Measurements from ENCODE around the gene MR1. TPM values are rescaled to one million over a fixed set of nuclear protein-coding genes. Genes with fewer than 3 reads are reported as not detected.

The MR1 gene
- total RNA-seq, 2 experiments from 2014 or later = 15.7 to 16.7 TPM

- ATAC-seq (peak; percentile 75), DNase-seq (peak; percentile 69)
- Mint-ChIP-seq H3K4me3 (peak overlapping the region; percentile 56), H3K36me3 (ENCODE audit: low read depth) (peaks cover 8% of the 10 kb centered on the region), H3K27ac (peak overlapping the region; percentile 96), H3K9me3 (peaks cover 2% of the 10 kb centered on the region), H3K4me1 (ENCODE audit: low read depth) (peaks cover 78% of the 10 kb centered on the region), H3K27me3 (no peaks in the 10 kb centered on the region)
- intact Hi-C loops (cut with micrococcal nuclease) = loop anchor here (2.0 kb wide), 2 partner anchors 35 to 41 kb away; no protein-coding TSS in a partner anchor
- TF ChIP-seq, protein P1, sequence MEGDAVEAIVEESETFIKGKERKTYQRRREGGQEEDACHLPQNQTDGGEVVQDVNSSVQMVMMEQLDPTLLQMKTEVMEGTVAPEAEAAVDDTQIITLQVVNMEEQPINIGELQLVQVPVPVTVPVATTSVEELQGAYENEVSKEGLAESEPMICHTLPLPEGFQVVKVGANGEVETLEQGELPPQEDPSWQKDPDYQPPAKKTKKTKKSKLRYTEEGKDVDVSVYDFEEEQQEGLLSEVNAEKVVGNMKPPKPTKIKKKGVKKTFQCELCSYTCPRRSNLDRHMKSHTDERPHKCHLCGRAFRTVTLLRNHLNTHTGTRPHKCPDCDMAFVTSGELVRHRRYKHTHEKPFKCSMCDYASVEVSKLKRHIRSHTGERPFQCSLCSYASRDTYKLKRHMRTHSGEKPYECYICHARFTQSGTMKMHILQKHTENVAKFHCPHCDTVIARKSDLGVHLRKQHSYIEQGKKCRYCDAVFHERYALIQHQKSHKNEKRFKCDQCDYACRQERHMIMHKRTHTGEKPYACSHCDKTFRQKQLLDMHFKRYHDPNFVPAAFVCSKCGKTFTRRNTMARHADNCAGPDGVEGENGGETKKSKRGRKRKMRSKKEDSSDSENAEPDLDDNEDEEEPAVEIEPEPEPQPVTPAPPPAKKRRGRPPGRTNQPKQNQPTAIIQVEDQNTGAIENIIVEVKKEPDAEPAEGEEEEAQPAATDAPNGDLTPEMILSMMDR (IDR thresholded peaks at IDR 0.05) = no peak
- POLR2A ChIA-PET = interaction anchor here (0.6 to 15.6 kb wide), 12 partner anchors 8 to 80 kb away, joined by 3 to 209 read pairs (median 4); partner anchors contain the start of genes IER5 and STX6
- CTCF ChIA-PET = interaction anchor here (0.7 to 5.0 kb wide), 8 partner anchors 9 to 64 kb away, joined by 3 to 33 read pairs (median 4); no protein-coding TSS in a partner anchor
These were observed 65.6 kb downstream of the MR1 start for GRCh38 chr1:181099152-181100014.

DNA sequence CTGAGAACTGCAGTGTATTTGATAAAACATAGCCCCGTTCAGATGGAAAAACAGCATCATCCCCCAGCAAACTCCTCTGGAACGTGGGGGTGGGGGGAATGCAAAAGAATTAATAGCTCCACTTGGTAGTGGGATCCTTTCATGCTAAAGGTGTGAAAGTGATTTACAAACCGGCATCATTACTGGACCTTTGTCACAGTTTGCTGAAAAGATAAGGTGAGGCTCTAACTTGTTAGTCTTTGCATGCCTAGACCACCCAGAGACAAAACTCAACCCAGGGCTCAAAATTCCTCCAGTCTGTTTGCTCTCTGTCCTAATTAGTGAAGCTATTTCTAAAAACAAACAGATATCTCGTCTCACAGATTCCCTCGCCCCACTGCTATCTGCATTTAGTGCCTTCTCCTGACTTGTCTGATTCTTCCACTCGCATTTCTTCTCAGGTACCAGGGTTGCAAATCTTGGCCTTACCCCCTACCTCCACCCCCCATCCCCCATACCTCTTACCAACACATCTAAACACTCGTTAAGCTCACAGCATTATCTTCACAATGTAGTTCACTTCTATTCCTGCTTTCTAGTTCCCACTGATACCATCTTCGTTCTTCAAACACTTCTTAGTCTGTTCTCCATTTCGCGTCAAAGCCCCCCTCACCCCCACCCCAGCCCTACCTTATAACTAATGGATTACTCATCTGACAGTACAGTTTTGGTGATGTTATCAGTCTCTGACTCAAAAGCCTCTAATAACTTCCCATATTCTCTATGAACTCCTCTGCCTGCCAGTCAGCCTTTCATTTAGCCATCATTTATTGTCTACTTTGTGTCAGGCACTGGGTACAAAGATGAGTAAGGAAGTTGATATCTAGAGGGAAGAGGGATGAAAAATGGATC is 66.5 kb downstream of the MR1 start:
- H3K4me1 Mint-ChIP-seq (ENCODE audit: low read depth) = peaks cover 79% of the 10 kb centered on the region
- peak overlapping the region; percentile 56 for H3K4me3 Mint-ChIP-seq
- intact Hi-C loops (cut with micrococcal nuclease) = loop anchor here (2.0 kb wide), 1 partner anchor 35 kb away; no protein-coding TSS in a partner anchor
- CTCF ChIA-PET = interaction anchor here (0.6 to 3.5 kb wide), 4 partner anchors 10 to 62 kb away, joined by 3 to 17 read pairs (median 8); no protein-coding TSS in a partner anchor
- peak; percentile 35 for ATAC-seq
- peaks cover 2% of the 10 kb centered on the region for H3K9me3 Mint-ChIP-seq
- POLR2A ChIA-PET = interaction anchor here (0.6 to 15.6 kb wide), 6 partner anchors 8 to 81 kb away, joined by 3 to 209 read pairs (median 4); partner anchors contain the start of gene IER5
- TF ChIP-seq, protein P1 (IDR thresholded peaks at IDR 0.05) = no peak
- peaks cover under 1% of the 10 kb centered on the region for H3K36me3 Mint-ChIP-seq (ENCODE audit: low read depth)
- no peaks in the 10 kb centered on the region for H3K27me3 Mint-ChIP-seq
- peak overlapping the region; percentile 96 for H3K27ac Mint-ChIP-seq
- peak; percentile 68 for DNase-seq

DNA sequence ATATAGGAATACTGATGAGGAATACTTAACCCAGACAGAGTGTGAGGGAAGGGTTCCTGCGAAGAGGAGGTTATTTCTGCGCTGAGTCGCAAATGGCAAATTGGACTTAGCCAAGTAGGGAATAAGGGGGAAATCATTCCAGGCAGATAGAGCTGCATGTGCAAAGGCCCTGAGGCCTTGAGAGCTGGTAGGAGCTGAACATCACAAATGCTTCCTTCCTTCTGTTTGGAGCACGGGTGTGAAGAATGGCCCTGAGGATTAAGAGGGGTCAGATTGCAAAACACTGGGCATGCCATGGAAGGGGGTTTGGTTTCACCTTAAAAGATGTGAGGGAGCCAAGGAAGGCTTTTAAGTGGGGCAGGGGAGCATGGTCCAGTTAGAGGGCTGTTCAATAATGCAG is 67.2 kb downstream of the MR1 start:
- ChIA-PET POLR2A (interaction anchor here (6.5 to 15.6 kb wide), 2 partner anchors 12 to 39 kb away, joined by 45 to 209 read pairs; partner anchors contain the start of gene IER5), CTCF (interaction anchor here (1.9 kb wide), 1 partner anchor 41 kb away, joined by 17 read pairs; no protein-coding TSS in a partner anchor)
- no peak for ATAC-seq
- Mint-ChIP-seq H3K27ac (peak overlapping the region; percentile 96), H3K9me3 (peaks cover 2% of the 10 kb centered on the region), H3K27me3 (peaks cover 2% of the 10 kb centered on the region), H3K4me3 (peak overlapping the region; percentile 56), H3K36me3 (ENCODE audit: low read depth) (no peaks in the 10 kb centered on the region), H3K4me1 (ENCODE audit: low read depth) (peaks cover 81% of the 10 kb centered on the region)
- TF ChIP-seq, protein P1 (IDR thresholded peaks at IDR 0.05) = no peak
- intact Hi-C loops (cut with micrococcal nuclease) = loop anchor here (2.0 kb wide), 1 partner anchor 34 kb away; no protein-coding TSS in a partner anchor
- no peak for DNase-seq

DNA sequence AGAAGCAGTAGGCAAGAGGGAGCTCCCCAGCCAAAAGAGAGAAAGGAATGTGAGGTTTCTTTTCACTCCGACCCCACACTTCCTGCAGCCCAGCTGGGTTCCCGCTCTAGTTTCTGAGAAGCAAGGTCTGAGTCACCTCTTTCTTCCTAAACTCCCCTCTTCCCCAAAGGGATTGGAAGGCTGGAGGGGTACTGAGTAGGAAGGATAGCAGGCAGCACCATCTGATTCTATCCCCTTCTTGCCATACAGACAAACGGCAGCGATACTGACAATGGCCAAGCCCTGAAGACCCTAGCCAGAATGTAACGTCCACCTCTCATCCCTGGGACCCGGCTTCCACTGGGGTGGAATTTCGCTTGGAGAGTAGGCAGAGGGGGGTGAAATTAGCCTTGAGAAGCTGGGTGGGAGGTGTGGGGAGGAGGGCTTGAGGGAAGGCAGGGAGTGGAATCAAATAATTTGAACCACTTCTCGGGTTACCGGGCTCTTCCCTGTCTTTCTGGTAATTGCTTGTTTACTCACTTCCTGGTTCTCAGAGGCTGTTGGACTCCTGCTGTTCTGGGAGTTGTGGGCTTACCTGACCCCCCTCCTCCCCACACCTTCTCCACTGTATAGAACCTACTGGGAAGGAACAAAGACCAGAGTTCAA is 67.9 kb downstream of the MR1 start:
- peaks cover 80% of the 10 kb centered on the region for H3K4me1 Mint-ChIP-seq (ENCODE audit: low read depth)
- H3K4me3 Mint-ChIP-seq = no peak overlapping the region
- peaks cover 2% of the 10 kb centered on the region for H3K9me3 Mint-ChIP-seq
- DNase-seq (no peak), ATAC-seq (no peak)
- H3K27me3 Mint-ChIP-seq = peaks cover 4% of the 10 kb centered on the region
- H3K36me3 Mint-ChIP-seq (ENCODE audit: low read depth) = no peaks in the 10 kb centered on the region
- TF ChIP-seq, protein P1 (IDR thresholded peaks at IDR 0.05) = no peak
- ChIA-PET POLR2A (interaction anchor here (1.0 to 15.6 kb wide), 5 partner anchors 13 to 63 kb away, joined by 3 to 209 read pairs (median 43); partner anchors contain the start of gene IER5), CTCF (interaction anchor here (1.9 to 4.1 kb wide), 3 partner anchors 11 to 63 kb away, joined by 9 to 30 read pairs (median 17); no protein-coding TSS in a partner anchor)
- intact Hi-C loops (cut with micrococcal nuclease) = loop anchor here (2.0 kb wide), 1 partner anchor 33 kb away; no protein-coding TSS in a partner anchor
- no peak overlapping the region for H3K27ac Mint-ChIP-seq

Data from activated CD8-positive, alpha-beta T cell treated with anti-CD3 and anti-CD28 coated beads for 36 hours (primary cell).